HepG2 (cell line): ENCODE measurements around the gene GGA3. TPM values are rescaled to one million over a fixed set of nuclear protein-coding genes. Genes with fewer than 3 reads are reported as not detected.

Source experiments
- ATAD3A ChIP-seq: sonication (generic); formaldehyde crosslinking; IDR thresholded peaks from 2 replicates; pipeline ENCODE4 v1.4.0; 2020; ENCODE audit warnings: missing genetic modification reagents
- BCL3 ChIP-seq: sonication (generic); formaldehyde crosslinking; IDR thresholded peaks from 2 replicates; pipeline ENCODE4 v1.5.1; 2020; ENCODE audit warnings: mild to moderate bottlenecking, missing genetic modification reagents, moderate library complexity
- BCL6 ChIP-seq: IDR thresholded peaks from 2 replicates; pipeline ENCODE4 v1.6.1; 2016; ENCODE audit warnings: missing genetic modification reagents, missing compliant biosample characterization
- CEBPG ChIP-seq: IDR thresholded peaks from 2 replicates; pipeline ENCODE4 v1.6.1; 2016
- FOSL1 ChIP-seq: sonication (generic); formaldehyde crosslinking; IDR thresholded peaks from 2 replicates; pipeline ENCODE4 v1.9.0; 2021; ENCODE audit warnings: missing genetic modification reagents, borderline replicate concordance
- MIXL1 ChIP-seq: IDR thresholded peaks from 2 replicates; pipeline ENCODE4 v1.6.1; 2016
- NFE2 ChIP-seq: sonication (generic); formaldehyde crosslinking; IDR thresholded peaks from 2 replicates; pipeline ENCODE4 v1.4.0; 2020; ENCODE audit warnings: missing genetic modification reagents
- NONO ChIP-seq, 2 experiments: fragments of 450-650 bp in 1 of 2; sonication (generic) in 1 of 2; formaldehyde crosslinking in 1 of 2; IDR thresholded peaks in 1 of 2; conservative IDR thresholded peaks in 1 of 2; 2 replicates each; pipeline versions ENCODE4 v1.6.1 to v1.8.0; 2017 to 2022; ENCODE audit warnings: mild to moderate bottlenecking in 1 of 2, missing genetic modification reagents in 1 of 2, moderate library complexity in 1 of 2
- ONECUT2 ChIP-seq: sonication (generic); formaldehyde crosslinking; IDR thresholded peaks from 2 replicates; pipeline ENCODE4 v1.4.0; 2020; ENCODE audit warnings: missing genetic modification reagents
- SIN3B ChIP-seq: fragments of 150-350 bp; IDR thresholded peaks from 2 replicates; pipeline ENCODE4 v1.6.1; 2014; ENCODE audit warnings: low read length
- SIX1 ChIP-seq: sonication (generic); formaldehyde crosslinking; IDR thresholded peaks from 2 replicates; pipeline ENCODE4 v1.4.0; 2020; ENCODE audit warnings: missing genetic modification reagents, borderline replicate concordance
- SOX13 ChIP-seq, 3 experiments: fragments of 450-650 bp in 1 of 3; sonication (generic) in 1 of 3; formaldehyde crosslinking in 1 of 3; IDR thresholded peaks in 2 of 3; conservative IDR thresholded peaks in 1 of 3; 2 replicates each; pipeline versions ENCODE4 v1.5.0 to v1.6.1; 2016 to 2020; ENCODE audit warnings: antibody characterized with exemption in 1 of 3, mild to moderate bottlenecking in 1 of 3, missing compliant biosample characterization in 1 of 3, missing genetic modification reagents in 1 of 3, moderate library complexity in 1 of 3
- SOX5 ChIP-seq: IDR thresholded peaks from 2 replicates; pipeline ENCODE4 v1.6.1; 2016; ENCODE audit warnings: borderline replicate concordance
- THAP9 ChIP-seq: sonication (generic); formaldehyde crosslinking; IDR thresholded peaks from 2 replicates; pipeline ENCODE4; 2020; ENCODE audit warnings: missing genetic modification reagents, mild to moderate bottlenecking, borderline replicate concordance
- ZFP36L1 ChIP-seq: sonication (generic); formaldehyde crosslinking; IDR thresholded peaks from 2 replicates; pipeline ENCODE4 v1.8.0; 2022; ENCODE audit warnings: mild to moderate bottlenecking, missing genetic modification reagents, moderate library complexity
- ZFP62 ChIP-seq: sonication (generic); formaldehyde crosslinking; IDR thresholded peaks from 2 replicates; pipeline ENCODE4 v1.4.0; 2020; ENCODE audit warnings: missing genetic modification reagents
- ZMAT3 ChIP-seq: sonication (generic); formaldehyde crosslinking; conservative IDR thresholded peaks from 2 replicates; pipeline ENCODE4 v1.7.0; 2021; ENCODE audit warnings: missing genetic modification reagents
- ZNF205 ChIP-seq: IDR thresholded peaks from 2 replicates; pipeline ENCODE4 v1.6.1; 2018; ENCODE audit warnings: missing biosample characterization, missing genetic modification reagents
- ZNF263 ChIP-seq: sonication (generic); formaldehyde crosslinking; IDR thresholded peaks from 2 replicates; pipeline ENCODE4 v1.4.0; 2020; ENCODE audit warnings: missing genetic modification reagents
- ZNF280B ChIP-seq: sonication (generic); formaldehyde crosslinking; IDR thresholded peaks from 2 replicates; pipeline ENCODE4 v1.5.0; 2020; ENCODE audit warnings: missing genetic modification reagents, mild to moderate bottlenecking, borderline replicate concordance
- ZNF44 ChIP-seq: sonication (generic); formaldehyde crosslinking; IDR thresholded peaks from 2 replicates; pipeline ENCODE4 v1.5.1; 2020; ENCODE audit warnings: mild to moderate bottlenecking, missing genetic modification reagents
- ZNF556 ChIP-seq: sonication (generic); formaldehyde crosslinking; IDR thresholded peaks from 2 replicates; pipeline ENCODE4 v1.4.0; 2020; ENCODE audit warnings: mild to moderate bottlenecking, missing genetic modification reagents, borderline replicate concordance
- ZNF704 ChIP-seq: sonication (generic); formaldehyde crosslinking; IDR thresholded peaks from 2 replicates; pipeline ENCODE4 v1.8.1; 2023; ENCODE audit warnings: mild to moderate bottlenecking, inconsistent platforms, moderate library complexity, missing genetic modification reagents, borderline replicate concordance
- ZNF891 ChIP-seq: sonication (generic); formaldehyde crosslinking; IDR thresholded peaks from 2 replicates; pipeline ENCODE4 v1.5.0; 2020; ENCODE audit warnings: mild to moderate bottlenecking, missing genetic modification reagents
- polyA plus RNA-seq, 8 experiments: library from polyadenylated mRNA; depleted of rRNA in 3 of 8; stranded (reverse) in 7 of 8; unstranded in 1 of 8; fragments of >200 nt; fragmentation: Illumina TruSeq in 4 of 8; extraction: Trizol in 4 of 8; gene quantifications; 2 replicates each; pipeline versions ENCODE4 v1.2.1 to v1.2.3, GENCODE V29; 2011 to 2016; ENCODE audit warnings: low read depth in 4 of 8, missing spikeins in 1 of 8, mixed read lengths in 1 of 8; ENCODE audit not compliant: insufficient read depth in 1 of 8
- total RNA-seq, 5 experiments: library from RNA; depleted of rRNA; stranded (reverse); fragments of >200 nt; fragmentation: Illumina TruSeq; extraction: Trizol; gene quantifications; 2 replicates each; pipeline ENCODE4 v1.2.3, GENCODE V29; 2016; ENCODE audit warnings: low read depth in 1 of 5

GGA3 gene
- total and polyA plus RNA-seq, 2 of the 13 experiments (the other 11 are each of a cell fraction or from before 2014, with no cell fraction given) = 28.4 to 43.7 TPM

GRCh38 chr17:75199886-75200618 lies 61.4 kb downstream of the GGA3 start (continued):
- TF ChIP-seq BCL3 (CRISPR knock-in tag) = no peak
- no peak for TF ChIP-seq ZNF704 (CRISPR knock-in tag)
- TF ChIP-seq ATAD3A (CRISPR knock-in tag) = no peak
- TF ChIP-seq SIX1 (CRISPR knock-in tag) = peak; percentile 65
- no peak for TF ChIP-seq ZNF44 (CRISPR knock-in tag)
- TF ChIP-seq ZNF280B (CRISPR knock-in tag) = no peak
- TF ChIP-seq ONECUT2 (CRISPR knock-in tag) = peak; percentile 98
- TF ChIP-seq ZMAT3 = no peak
- TF ChIP-seq SIN3B = no peak
- TF ChIP-seq SOX5 (CRISPR knock-in tag) = peak; percentile 26; the same call in 1 of the 2 replicates
- TF ChIP-seq MIXL1 (CRISPR knock-in tag) = peak; percentile 90
- no peak for TF ChIP-seq ZNF263 (CRISPR knock-in tag)
- TF ChIP-seq ZNF556 (CRISPR knock-in tag) = peak; percentile 49; the same call in 1 of the 2 replicates
- peak; percentile 59; the same call in 1 of the 2 replicates for TF ChIP-seq BCL6 (CRISPR knock-in tag)
- TF ChIP-seq ZNF891 (CRISPR knock-in tag) = no peak
- 0 out of 2 replicates have a peak, but pooled peaks have one; percentile 64 for TF ChIP-seq ZNF205 (CRISPR knock-in tag)
- no peak for TF ChIP-seq FOSL1 (CRISPR knock-in tag)
- no peak for TF ChIP-seq THAP9 (CRISPR knock-in tag)
- no peak for TF ChIP-seq ZFP62
- TF ChIP-seq NONO (IDR thresholded peaks at IDR 0.05) = no peak
- 0 out of 2 replicates have a peak, but pooled peaks have one; percentile 47 for TF ChIP-seq NONO (CRISPR knock-in tag; conservative IDR thresholded peaks at IDR 0.05)
- TF ChIP-seq ZFP36L1 (CRISPR knock-in tag) = no peak
- TF ChIP-seq SOX13 (IDR thresholded peaks at IDR 0.05) = no peak
- TF ChIP-seq SOX13 (CRISPR knock-in tag; conservative IDR thresholded peaks at IDR 0.05 in 1 of 2, IDR thresholded peaks at IDR 0.05 in 1 of 2) = peak in 1 of 2 experiments; percentile 75; a peak in 2 of 4 replicates
- TF ChIP-seq CEBPG (CRISPR knock-in tag) = peak; percentile 36; the same call in 1 of the 2 replicates
- no peak for TF ChIP-seq NFE2 (CRISPR knock-in tag)
